Measurements from ENCODE around the gene ERCC1. TPM values are rescaled to one million over a fixed set of nuclear protein-coding genes. Genes with fewer than 3 reads are reported as not detected.

Gene ERCC1
- total RNA-seq, 1 donor from 2014 or later, result 71.8 TPM

GRCh38 chr19:45467456-45468158, 43.9 kb upstream of the ERCC1 start, which contains the start of gene FOSB:
Gene FOSB (plus strand): TSS chr19:45467996. CDS start chr19:45468587, 591 bp downstream.
- TF ChIP-seq, protein P1, sequence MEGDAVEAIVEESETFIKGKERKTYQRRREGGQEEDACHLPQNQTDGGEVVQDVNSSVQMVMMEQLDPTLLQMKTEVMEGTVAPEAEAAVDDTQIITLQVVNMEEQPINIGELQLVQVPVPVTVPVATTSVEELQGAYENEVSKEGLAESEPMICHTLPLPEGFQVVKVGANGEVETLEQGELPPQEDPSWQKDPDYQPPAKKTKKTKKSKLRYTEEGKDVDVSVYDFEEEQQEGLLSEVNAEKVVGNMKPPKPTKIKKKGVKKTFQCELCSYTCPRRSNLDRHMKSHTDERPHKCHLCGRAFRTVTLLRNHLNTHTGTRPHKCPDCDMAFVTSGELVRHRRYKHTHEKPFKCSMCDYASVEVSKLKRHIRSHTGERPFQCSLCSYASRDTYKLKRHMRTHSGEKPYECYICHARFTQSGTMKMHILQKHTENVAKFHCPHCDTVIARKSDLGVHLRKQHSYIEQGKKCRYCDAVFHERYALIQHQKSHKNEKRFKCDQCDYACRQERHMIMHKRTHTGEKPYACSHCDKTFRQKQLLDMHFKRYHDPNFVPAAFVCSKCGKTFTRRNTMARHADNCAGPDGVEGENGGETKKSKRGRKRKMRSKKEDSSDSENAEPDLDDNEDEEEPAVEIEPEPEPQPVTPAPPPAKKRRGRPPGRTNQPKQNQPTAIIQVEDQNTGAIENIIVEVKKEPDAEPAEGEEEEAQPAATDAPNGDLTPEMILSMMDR (conservative IDR thresholded peaks at IDR 0.05), result peak; percentile 19
- H3K4me3 Mint-ChIP-seq, result peak within 1 kb of the TSS; percentile 94
- H3K4me1 Mint-ChIP-seq (ENCODE audit: unreplicated experiment), result peaks cover 4% of the 10 kb centered on the region
- H3K27ac Mint-ChIP-seq, result peak within 1 kb of the TSS; percentile 92
- peaks cover 31% of the 10 kb centered on the region for H3K27me3 Mint-ChIP-seq
- H3K36me3 Mint-ChIP-seq, result peaks cover under 1% of the 10 kb centered on the region
- H3K9me3 Mint-ChIP-seq, result no peaks in the 10 kb centered on the region
- peak; percentile 95 for DNase-seq (ENCODE audit: extremely low spot score, unreplicated experiment)

GRCh38 chr19:45467115-45467455, 43.4 kb upstream of the ERCC1 start:
- TF ChIP-seq, protein P1 (conservative IDR thresholded peaks at IDR 0.05), result no peak
- peaks cover 26% of the 10 kb centered on the region for H3K27me3 Mint-ChIP-seq
- no peaks in the 10 kb centered on the region for H3K4me1 Mint-ChIP-seq (ENCODE audit: unreplicated experiment)
- H3K4me3 Mint-ChIP-seq, result peak overlapping the region; percentile 94
- H3K9me3 Mint-ChIP-seq, result no peaks in the 10 kb centered on the region
- no peak for DNase-seq (ENCODE audit: extremely low spot score, unreplicated experiment)
- H3K36me3 Mint-ChIP-seq, result no peaks in the 10 kb centered on the region
- H3K27ac Mint-ChIP-seq, result peak overlapping the region; percentile 92

GRCh38 chr19:45464852-45465441, 41.2 kb upstream of the ERCC1 start:
- Mint-ChIP-seq H3K4me3 (peak overlapping the region; percentile 0), H3K36me3 (no peaks in the 10 kb centered on the region), H3K4me1 (ENCODE audit: unreplicated experiment) (no peaks in the 10 kb centered on the region), H3K27ac (peak overlapping the region; percentile 1), H3K9me3 (no peaks in the 10 kb centered on the region), H3K27me3 (peaks cover 12% of the 10 kb centered on the region)
- TF ChIP-seq, protein P1 (conservative IDR thresholded peaks at IDR 0.05), result no peak
- no peak for DNase-seq (ENCODE audit: extremely low spot score, unreplicated experiment)

DNA sequence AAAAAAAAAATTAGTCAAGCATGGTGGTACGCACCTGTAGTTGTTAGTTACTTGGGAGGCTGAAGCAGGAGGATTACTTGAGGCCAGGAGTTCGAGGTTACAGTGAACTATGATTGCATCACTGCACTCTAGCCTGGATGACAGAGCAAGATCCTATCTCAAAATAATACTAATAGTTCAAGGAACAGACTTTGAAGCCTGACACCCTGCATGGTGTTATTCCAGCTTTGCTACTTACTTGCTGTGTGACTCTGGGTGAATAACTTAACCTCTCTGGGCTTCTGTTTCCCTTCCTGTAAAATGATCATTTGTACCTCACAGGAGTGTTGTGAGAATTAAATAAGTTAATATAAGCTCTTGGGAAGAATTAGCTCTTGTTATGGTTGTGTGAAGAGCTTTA, 40.6 kb upstream of the ERCC1 start:
- Mint-ChIP-seq H3K36me3 (no peaks in the 10 kb centered on the region), H3K9me3 (no peaks in the 10 kb centered on the region), H3K27me3 (peaks cover 6% of the 10 kb centered on the region), H3K4me3 (no peak overlapping the region), H3K27ac (peak overlapping the region; percentile 1), H3K4me1 (ENCODE audit: unreplicated experiment) (no peaks in the 10 kb centered on the region)
- TF ChIP-seq, protein P1 (conservative IDR thresholded peaks at IDR 0.05), result no peak
- DNase-seq (ENCODE audit: extremely low spot score, unreplicated experiment), result no peak

- Mint-ChIP-seq H3K36me3 (no peaks in the 10 kb centered on the region), H3K4me1 (ENCODE audit: unreplicated experiment) (no peaks in the 10 kb centered on the region), H3K27ac (no peak overlapping the region), H3K27me3 (peaks cover 6% of the 10 kb centered on the region), H3K9me3 (no peaks in the 10 kb centered on the region), H3K4me3 (no peak overlapping the region)
- no peak for DNase-seq (ENCODE audit: extremely low spot score, unreplicated experiment)
- TF ChIP-seq, protein P1 (conservative IDR thresholded peaks at IDR 0.05), result no peak
Measured at GRCh38 chr19:45463241-45463640, 39.5 kb upstream of the ERCC1 start.
